HL-60/S4 (cell line): Measurements from ENCODE around the gene PAX6.

ENCODE experiments used
- in situ Hi-C: fragments of 300-500 bp; cut with MboI; formaldehyde crosslinking; loops from 2 replicates; pipeline ENCODE4 v1.14.3; 2022; ENCODE audit warnings: low sequenced_read_pairs

PAX6 gene

GRCh38 chr11:31809541-31809856 lies 1.6 kb downstream of the PAX6 start:
- in situ Hi-C loops, result no loop called here

DNA sequence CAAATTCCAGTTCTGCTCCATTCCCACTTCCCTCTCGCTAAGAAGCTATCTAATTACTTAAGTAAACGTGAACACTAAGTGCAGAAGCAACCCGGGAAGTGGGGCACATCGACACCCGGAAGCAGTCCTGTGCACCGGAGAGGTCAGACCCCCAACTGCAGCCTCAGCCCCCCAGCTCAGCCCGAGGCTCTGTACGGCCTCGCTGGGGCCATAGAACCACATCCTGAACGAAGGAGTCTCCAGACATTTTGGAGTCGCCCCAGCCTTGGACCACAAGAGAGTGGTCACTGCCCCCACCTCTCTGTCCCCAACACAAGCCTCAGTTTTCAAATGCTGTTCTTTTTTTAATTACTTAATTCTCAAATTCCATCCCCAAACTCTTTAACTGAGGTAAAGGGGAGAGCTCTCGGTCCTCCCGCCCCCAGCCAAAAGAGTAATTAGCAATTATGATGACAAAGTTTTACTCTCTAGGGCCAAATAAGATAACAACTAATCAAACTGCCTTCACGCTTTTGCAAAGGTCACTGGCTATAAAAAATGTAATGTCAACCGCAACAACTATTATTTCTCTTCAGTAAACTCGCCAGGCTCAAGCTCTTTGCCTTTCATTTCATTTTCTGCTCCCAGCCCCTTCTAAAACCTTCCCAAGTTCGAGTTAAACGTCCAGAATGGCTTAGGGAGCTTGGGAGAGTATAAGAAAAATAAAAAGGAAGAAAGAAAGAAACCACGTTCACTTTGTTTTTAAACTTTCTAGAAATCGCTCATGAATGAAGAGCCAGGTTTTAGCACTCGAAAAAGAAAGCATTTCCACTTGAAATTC lies 2.2 kb downstream of the PAX6 start:
- in situ Hi-C loops, result no loop called here

DNA sequence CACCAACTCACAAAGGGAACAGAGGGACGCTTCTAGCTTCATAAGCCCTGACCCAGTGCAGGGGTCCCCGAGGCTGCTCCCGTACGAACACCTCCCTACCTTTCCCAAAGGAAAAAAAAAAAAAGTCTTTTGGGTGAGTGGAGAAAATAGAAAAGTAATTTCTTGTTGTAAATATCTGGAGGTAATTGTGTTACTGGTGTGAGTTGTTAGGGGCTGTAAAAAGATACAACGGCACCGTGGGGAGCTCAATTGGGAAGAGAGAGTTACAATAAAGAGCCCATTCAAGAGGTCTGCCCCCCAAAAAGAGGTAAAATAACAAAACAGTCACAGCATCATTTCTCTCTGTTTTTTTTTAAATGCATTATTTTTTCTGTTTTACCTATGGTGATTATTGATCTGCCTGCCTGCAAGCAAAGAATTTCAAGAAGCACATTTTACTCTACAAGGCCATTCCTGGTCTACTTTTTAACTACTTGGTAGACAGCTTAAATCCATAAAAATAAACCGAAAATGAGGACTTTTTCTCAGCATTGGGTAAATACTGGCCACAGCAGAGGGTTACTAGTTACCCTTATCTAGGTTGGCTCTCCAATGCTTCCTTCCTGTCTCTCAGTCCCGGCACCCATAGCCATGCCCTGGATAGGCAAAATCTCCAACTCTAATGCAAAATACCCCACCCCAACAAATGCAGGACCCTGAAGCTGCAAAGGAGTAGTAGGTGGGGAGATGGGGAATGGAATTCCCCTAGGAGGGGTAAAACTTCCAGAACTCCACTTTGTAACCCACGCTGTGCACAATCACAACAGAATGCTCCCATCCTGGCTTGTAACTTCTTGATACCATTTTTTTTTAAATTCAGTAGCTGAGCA lies 3.1 kb downstream of the PAX6 start:
- in situ Hi-C loops, result no loop called here

DNA sequence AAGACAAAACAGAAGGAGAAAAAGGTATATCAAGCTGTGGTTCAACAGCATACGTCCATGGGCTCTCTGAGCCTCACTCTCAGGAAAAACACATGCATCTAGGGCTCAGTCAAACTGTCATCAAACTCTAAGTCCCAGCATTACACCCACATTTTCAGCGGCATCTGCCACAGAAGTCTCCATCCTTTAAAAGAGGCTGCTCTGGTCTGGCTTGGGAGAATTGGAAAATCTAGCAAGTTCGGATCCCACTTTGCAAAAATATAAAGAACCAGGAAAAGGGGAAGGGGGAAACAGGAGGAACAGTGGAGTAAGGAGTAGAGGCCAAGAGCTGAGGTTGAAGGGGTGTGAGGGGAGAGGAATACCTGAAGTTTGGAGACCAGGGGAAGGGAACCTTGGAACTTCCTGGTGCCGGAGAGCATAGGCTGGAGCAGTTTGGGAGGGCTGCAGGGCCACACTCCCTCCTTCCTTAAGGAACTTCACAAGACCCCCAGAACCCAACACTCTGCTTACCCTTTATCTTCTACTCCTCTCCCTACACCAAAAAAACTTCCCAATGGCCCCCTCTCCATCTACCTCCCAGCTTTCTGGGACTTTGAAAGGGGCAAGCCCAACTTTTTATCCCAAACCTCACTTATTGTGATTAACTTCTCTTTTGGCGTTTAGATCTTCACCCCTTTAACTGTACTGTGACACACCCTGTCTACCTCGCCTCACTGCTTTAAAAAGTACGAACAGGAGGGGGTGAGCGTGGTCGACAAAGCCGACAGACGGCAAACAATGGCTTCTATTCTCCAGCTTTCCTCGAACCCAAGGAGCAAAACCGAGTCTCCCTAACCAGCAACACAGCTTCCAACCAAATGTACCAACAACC lies 4.0 kb downstream of the PAX6 start:
- in situ Hi-C loops, result no loop called here

DNA sequence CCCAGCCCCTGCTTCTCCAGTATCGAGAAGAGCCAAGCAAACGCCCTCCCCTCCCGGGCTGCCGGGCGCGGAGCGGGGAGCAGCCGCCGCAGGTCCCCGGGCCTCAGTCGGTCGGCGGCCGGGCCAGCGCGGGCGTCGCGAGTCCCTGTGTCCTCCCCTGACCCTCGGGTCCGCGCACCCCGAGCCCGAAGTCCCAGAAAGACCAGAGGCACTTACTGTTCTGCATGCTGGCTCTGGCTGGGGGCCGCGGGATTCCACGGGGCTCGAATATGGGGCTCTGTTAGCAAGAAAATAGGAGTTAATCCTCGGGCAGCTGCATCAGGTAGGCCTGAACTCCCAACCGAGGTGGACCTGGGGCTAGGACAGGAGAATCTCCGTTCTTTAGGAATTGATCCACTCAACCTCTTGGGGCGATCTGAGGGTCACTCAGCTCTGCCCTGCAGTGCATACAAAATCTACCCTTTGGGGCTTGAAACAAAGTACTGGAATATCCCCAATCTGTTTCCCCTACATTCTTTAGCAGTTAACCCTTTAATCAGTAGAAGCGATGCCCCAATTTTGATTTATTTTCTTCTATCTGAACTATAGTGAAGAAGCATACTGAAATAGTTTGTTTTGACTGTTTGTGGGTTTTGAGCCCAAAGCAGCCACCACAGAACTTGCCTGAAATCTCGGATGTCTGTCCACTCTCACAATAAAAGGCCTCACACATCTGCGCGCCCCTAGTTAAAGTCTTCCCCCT lies 4.8 kb downstream of the PAX6 start:
- in situ Hi-C loops, result no loop called here

GRCh38 chr11:31805629-31806185 lies 5.4 kb downstream of the PAX6 start:
- in situ Hi-C loops, result no loop called here

DNA sequence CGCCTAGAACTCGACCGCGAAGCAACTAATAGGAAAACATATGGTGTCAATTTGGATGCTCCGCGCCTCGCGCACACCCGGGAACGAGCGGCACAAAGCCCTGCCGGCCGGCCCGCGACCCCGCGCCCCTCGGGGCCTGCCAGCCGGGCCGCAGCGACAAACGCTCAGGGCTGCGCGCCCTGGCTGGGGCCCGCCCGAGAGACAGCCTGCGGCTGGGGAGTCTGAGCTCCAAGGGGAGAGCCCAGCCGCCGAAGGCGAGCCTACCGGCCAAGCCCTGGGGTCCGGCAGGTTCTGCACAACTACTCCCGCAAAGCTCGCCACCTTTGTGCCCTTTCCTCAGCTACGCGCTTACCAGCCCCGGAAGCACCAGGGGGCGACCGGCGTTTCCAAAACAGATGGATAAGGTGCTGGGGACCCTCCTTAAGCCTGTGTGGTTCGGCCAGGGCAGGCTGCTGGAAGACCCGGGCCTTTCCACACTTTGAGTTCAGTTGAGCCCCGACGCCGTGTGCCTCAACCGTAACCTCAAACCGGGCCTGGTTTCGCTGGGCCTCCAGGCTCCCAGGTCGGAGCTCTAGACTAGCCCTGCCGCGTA lies 6.0 kb downstream of the PAX6 start:
- in situ Hi-C loops, result no loop called here

DNA sequence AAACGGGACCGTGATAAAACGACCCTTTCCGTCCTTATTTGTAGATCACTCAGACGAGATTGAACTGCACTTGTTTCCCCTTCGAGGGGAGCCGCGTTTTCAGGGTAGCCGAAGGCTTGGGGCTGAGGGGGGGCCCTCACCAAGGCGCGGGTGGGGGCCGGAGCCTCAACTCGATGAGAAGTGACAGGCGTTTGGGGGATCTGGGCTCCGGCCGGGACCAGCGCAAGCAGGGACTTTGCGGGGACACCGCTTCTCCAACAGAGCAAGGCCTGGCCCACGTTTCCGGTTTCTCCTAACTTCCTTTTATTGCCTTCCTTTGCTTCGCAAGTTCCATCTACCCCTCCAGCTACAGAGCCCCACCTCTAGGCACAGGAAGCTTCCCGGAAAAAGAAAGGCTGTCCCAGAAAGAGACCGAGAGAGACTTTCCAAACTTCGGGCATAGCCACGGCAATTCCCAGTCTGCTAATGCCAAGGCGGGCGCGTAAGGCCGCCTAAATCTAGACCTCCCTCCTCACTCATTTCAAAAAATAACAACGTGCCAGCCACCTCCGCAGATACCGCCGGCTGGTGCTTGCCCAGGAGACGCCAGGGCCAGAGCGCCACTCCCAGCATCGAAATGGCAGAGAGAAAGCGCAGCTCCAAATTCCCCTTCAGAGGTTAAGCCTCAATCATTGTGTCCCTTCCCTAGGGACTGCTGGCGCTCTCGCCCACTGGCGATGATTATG lies 6.6 kb downstream of the PAX6 start:
- in situ Hi-C loops, result no loop called here

DNA sequence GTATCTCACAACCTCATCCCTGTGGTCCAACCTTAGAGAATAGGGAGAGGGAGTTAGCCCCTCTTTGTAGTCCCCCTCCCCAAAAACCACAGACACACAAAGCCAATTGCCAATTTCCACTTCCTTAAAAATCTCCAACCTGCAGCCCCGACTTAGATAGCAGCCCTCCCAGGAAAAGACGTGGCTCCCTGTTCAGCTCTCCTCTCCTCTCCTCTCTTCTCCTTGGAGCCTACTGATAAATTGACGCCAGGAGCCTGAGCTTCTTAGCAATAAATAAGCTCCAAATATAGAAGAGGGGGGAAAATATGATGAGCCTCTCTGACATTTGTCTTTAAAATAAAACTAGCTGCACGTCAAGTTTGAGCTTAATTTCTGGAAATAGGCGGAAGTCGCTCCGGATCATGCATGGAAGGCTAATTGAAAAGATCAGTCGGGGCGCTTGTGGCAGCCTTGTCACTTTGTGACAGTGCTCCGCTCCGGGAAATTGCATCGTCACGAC lies 7.3 kb downstream of the PAX6 start:
- in situ Hi-C loops, result no loop called here

- in situ Hi-C loops, result no loop called here
Observed at GRCh38 chr11:31802990-31803812, 7.9 kb downstream of the PAX6 start.

GRCh38 chr11:31802609-31802989 lies 8.5 kb downstream of the PAX6 start:
- in situ Hi-C loops, result no loop called here

GRCh38 chr11:31802000-31802551 lies 9.0 kb downstream of the PAX6 start:
- in situ Hi-C loops, result no loop called here

- in situ Hi-C loops, result no loop called here
Observed at GRCh38 chr11:31801298-31801702, 9.8 kb downstream of the PAX6 start.

DNA sequence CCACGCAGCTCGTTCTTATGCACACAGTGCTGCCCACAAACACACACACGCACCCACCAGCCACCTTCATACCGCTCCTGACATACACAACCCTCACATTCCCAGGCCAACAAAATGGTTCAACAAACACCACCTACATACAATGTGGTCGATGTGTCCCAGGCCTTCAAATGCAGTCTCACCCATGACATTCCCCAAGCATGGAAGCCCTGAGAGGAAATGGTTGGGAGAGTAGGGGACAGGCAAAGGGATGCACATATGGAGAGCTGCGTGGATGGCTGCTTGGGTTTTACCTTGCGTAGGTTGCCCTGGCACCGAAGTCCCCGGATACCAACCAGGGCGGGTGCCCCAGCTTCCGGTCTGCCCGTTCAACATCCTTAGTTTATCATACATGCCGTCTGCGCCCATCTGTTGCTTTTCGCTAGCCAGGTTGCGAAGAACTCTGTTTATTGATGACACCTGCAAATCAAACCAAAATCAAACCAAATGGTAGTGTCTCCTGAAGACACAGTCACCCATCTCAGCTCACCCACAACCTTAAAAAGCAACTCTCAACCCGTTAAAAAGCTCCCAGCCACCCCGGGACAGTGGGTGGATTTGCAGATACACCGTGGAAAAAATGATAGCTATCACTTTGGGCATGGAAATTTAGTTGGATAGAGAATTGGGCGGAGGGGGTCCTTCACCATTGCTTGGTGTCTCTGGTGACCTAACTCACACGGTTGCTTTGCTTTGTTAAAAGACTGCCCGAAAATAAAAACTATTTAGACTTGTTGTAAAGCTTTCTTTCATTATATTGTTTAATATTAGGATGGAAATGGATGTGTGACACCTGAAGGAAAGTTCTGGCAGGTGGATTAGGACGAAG lies 10.5 kb downstream of the PAX6 start:
- in situ Hi-C loops, result no loop called here

DNA sequence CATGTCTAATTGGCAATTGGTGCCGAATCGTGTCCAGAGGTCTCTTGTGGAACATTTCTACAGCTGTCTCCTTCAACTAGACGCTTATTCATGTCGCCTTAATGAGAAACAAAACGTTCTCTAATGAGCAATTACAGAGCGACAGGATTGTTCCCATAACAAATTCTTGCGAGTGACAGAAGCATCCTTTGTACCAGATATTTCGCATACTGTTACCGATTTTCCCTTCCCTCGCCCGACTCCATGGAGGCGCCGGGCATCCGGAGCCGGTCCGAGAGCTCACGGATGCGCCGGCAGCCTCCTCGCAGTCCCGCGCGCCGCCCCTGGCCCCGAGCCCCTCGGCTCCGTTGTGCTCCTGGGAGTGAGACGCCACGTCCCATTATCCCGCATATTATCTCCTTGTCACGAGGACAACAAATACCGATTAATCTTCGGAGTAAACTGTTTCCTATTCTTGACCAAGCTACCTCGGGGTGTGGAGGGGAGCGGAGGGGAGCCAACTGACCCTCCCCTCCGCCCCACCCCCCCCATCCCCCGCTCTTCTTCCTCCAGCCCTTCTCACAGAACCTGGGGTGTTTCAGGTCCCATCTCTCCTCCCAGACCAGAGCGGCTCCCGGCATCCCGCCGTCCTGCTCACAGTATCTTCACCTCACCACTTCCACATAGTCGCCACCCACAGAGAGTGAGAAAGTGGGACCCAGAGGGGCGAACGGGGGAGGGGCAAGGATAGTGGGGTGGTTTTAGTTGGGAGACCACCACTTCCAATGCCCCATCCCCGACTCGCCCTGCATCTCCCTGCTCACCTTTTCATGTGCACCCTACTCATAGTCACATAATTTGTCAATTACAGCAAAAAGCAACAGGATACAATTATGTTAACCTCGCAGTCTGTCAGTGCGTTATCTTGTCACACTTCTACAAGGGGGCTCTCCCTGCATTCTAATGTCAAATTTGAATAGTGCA lies 11.4 kb downstream of the PAX6 start:
- in situ Hi-C loops, result no loop called here
